GM12874 (cell line): Measurements from ENCODE around the gene FAM120A.

Source experiments
- TF ChIP-seq, protein P1 (sequence below): IDR thresholded peaks from 2 replicates; pipeline ENCODE4 v1.5.1; 2011; ENCODE audit warnings: low read depth, mild to moderate bottlenecking, control low read depth, low read length, moderate library complexity; ENCODE audit not compliant: insufficient read depth

Gene FAM120A

DNA sequence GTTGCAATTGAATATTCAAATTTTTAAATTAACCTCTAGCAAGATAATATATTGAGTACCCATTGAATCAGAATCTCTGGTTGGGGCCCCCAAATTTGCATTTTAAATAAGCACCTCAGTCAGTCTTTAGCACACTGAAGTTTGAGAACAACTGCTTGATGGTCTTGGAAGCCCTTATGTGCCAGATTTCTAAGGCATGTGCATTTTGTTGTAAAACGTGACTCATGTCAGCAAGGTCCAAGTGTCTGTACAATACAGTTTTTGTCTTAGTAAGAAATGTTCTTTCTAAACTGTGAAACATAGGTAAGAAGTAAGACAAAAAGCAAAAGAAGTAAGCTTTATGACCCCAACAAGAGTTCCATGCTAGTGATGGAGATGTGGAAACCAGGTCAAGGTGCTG is 65.8 kb downstream of the FAM120A start:
- TF ChIP-seq, protein P1, sequence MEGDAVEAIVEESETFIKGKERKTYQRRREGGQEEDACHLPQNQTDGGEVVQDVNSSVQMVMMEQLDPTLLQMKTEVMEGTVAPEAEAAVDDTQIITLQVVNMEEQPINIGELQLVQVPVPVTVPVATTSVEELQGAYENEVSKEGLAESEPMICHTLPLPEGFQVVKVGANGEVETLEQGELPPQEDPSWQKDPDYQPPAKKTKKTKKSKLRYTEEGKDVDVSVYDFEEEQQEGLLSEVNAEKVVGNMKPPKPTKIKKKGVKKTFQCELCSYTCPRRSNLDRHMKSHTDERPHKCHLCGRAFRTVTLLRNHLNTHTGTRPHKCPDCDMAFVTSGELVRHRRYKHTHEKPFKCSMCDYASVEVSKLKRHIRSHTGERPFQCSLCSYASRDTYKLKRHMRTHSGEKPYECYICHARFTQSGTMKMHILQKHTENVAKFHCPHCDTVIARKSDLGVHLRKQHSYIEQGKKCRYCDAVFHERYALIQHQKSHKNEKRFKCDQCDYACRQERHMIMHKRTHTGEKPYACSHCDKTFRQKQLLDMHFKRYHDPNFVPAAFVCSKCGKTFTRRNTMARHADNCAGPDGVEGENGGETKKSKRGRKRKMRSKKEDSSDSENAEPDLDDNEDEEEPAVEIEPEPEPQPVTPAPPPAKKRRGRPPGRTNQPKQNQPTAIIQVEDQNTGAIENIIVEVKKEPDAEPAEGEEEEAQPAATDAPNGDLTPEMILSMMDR, result no peak

DNA sequence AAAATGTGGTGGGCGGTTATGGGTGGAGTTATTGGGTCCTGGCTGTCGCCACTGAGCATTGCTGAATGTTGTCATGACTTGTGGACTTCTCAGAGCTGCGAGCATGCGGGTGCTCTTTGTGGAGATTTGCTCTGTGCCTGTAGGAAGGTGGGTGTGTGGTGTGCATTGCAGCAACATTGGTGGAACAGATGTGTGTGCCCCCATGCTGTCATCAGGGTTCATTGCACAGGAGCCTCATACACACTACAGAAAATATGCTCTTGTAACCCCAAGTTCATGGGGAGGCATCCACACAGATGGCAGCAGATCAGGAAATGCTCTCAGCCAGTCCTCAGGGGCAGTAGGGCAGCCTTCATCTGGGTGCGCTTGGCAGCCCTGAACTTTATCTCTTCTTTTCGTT is 69.0 kb downstream of the FAM120A start:
- TF ChIP-seq, protein P1, result no peak; the same call in 1 of the 2 replicates

DNA sequence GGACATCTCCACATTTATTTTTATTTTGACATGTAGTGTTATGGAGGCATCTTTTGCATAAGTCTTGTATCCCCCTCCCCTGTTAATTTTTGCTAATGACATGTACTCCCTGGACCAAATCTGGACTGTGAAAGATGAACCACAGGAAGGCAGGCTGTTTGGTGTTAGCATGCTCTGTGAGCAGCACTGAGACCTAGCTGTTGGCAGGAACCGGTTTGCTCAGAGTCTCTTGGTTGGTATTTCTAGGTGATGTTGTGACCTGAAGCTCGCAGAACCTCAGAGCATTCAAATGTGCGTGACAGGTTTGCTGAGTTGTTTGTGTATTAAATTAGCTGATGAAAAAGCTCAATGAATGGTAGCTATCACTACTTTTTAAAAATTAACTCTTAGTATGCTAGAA is 71.3 kb downstream of the FAM120A start:
- TF ChIP-seq, protein P1, result no peak

DNA sequence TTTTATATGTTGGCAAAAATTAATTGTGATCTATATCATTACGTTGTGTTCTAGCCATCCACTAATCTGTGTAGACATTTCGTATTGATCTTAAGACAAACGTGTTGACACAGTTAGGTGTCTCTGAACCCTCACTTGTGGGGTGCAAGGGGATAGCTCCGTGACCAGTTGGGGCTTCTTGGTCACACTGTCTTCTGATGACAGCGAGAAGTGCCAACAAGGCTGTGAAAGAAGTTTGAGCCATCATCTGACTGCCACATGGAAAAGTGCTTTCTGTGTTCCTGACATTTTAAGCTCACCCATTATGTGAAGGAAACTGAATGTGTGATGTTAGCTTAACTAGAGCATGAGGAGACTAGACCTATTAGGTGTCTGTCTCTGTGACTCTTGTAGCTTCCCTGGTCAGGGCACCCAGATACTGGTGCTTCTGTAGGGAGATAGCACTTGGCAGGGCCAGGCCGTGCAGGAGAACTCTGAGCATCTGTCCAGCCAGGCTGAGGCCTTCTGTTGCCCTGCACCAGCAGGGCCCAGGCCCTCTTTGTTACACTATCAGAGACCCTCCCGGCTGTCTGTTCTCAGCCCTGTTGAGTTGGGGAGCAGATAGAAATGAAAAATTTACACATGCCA is 72.1 kb downstream of the FAM120A start:
- TF ChIP-seq, protein P1, result no peak

DNA sequence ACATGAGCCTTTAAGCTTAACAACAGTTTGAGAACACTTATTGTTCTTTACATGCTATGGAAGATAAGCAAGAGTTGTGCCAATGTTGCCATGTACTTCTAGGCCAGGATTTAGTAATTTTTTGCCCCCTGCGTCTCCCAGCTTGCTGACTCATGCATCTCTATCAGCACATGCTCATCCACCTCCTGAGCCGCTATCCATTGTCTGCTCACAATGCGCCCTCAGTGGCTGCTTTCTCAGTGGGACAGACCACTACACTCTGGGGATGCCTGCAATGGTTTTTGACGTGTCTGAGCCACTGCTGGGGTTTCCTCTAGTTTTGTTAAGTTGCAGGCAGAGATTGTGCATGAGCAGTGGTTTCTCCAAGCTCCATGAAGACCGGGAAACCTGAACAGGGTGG is 74.0 kb downstream of the FAM120A start:
- TF ChIP-seq, protein P1, result no peak

DNA sequence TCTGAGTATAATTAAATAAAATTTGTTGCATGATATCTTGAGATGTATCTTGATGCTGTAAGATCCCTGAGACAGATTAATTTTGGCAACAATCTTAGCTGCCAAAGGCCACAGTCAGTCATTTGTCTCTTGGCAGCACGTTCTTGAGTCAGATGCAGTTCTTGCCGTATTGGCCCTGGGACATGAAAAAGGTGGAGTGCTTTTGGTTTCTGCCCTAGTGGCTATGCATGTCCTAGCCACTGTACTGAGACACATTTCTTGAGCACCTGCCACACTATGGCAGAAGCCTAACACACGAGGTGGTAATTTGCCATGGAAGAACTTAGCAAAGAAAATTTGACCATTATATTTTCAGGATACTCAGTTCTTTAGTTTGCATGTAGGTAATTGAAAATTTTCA is 79.9 kb downstream of the FAM120A start:
- TF ChIP-seq, protein P1, result no peak

DNA sequence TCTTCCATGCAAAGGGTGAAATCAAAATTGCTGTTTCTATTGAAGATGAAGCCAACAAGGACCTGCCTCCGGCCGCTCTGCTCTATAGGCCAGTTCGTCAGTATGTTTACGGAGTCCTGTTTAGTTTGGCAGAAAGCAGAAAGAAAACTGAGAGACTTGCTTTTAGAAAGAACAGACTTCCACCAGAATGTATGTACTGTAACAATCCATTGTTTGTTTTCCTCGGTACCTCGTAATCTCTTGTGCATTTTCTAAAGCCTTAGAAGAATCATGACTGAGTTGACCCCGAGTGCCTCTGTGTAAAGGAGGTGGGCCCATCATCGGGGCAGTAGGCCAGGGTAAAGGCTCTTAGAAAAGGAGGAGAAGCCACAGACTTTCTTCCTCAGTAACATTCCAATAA is 80.7 kb downstream of the FAM120A start:
- TF ChIP-seq, protein P1, result no peak
